Measurements from ENCODE around the gene TNIP2.
A peak's percentile ranks its signal among the peaks of the same experiment; 100 is the strongest.

TNIP2 gene

GRCh38 chr4:2754848-2755819, 1.0 kb downstream of the TNIP2 start:
- Histone ChIP-seq H3K4me1 (ENCODE audit: control insufficient read depth, insufficient read depth, low read length) (0 out of 2 replicates have a peak, but pooled peaks cover 1% of the 10 kb centered on the region), H3K9me3 (ENCODE audit: control insufficient read depth, insufficient read depth, low read length) (no peaks in the 10 kb centered on the region), H3K36me3 (ENCODE audit: control insufficient read depth, insufficient read depth, low read length) (no peaks in the 10 kb centered on the region), H3K27ac (ENCODE audit: low read length) (no peak overlapping the region), H3K4me3 (ENCODE audit: low read length) (peak overlapping the region; percentile 88; the same call in 1 of the 2 replicates), H3K27me3 (ENCODE audit: control insufficient read depth, insufficient read depth, low read length) (no peaks in the 10 kb centered on the region)
- DNase-seq (ENCODE audit: low read depth, low spot score): no peak
- WGBS (ENCODE audit: insufficient coverage, insufficient read length): no CpG with 5 or more reads among the region's 23 CpGs

GRCh38 chr4:2753436-2753835, 2.7 kb downstream of the TNIP2 start:
- Histone ChIP-seq H3K36me3 (ENCODE audit: control insufficient read depth, insufficient read depth, low read length) (no peaks in the 10 kb centered on the region), H3K9me3 (ENCODE audit: control insufficient read depth, insufficient read depth, low read length) (no peaks in the 10 kb centered on the region), H3K27ac (ENCODE audit: low read length) (no peak overlapping the region), H3K4me1 (ENCODE audit: control insufficient read depth, insufficient read depth, low read length) (0 out of 2 replicates have a peak, but pooled peaks cover 1% of the 10 kb centered on the region), H3K27me3 (ENCODE audit: control insufficient read depth, insufficient read depth, low read length) (no peaks in the 10 kb centered on the region), H3K4me3 (ENCODE audit: low read length) (no peak overlapping the region)
- DNase-seq (ENCODE audit: low read depth, low spot score): no peak
- no CpG with 5 or more reads among the region's 4 CpGs for WGBS (ENCODE audit: insufficient coverage, insufficient read length)

- DNase-seq (ENCODE audit: low read depth, low spot score): no peak
- Histone ChIP-seq H3K4me3 (ENCODE audit: low read length) (no peak overlapping the region), H3K4me1 (ENCODE audit: control insufficient read depth, insufficient read depth, low read length) (0 out of 2 replicates have a peak, but pooled peaks cover 1% of the 10 kb centered on the region), H3K27me3 (ENCODE audit: control insufficient read depth, insufficient read depth, low read length) (no peaks in the 10 kb centered on the region), H3K36me3 (ENCODE audit: control insufficient read depth, insufficient read depth, low read length) (peaks cover 14% of the 10 kb centered on the region), H3K9me3 (ENCODE audit: control insufficient read depth, insufficient read depth, low read length) (no peaks in the 10 kb centered on the region), H3K27ac (ENCODE audit: low read length) (no peak overlapping the region)
- no CpG with 5 or more reads among the region's 19 CpGs for WGBS (ENCODE audit: insufficient coverage, insufficient read length)
Measured at GRCh38 chr4:2750719-2751605, 5.2 kb downstream of the TNIP2 start.

- Histone ChIP-seq H3K4me1 (ENCODE audit: control insufficient read depth, insufficient read depth, low read length) (no peaks in the 10 kb centered on the region; the same call in 1 of the 2 replicates), H3K36me3 (ENCODE audit: control insufficient read depth, insufficient read depth, low read length) (peaks cover 23% of the 10 kb centered on the region), H3K27ac (ENCODE audit: low read length) (no peak overlapping the region), H3K9me3 (ENCODE audit: control insufficient read depth, insufficient read depth, low read length) (no peaks in the 10 kb centered on the region), H3K27me3 (ENCODE audit: control insufficient read depth, insufficient read depth, low read length) (no peaks in the 10 kb centered on the region), H3K4me3 (ENCODE audit: low read length) (no peak overlapping the region)
- no CpG with 5 or more reads among the region's 16 CpGs for WGBS (ENCODE audit: insufficient coverage, insufficient read length)
- DNase-seq (ENCODE audit: low read depth, low spot score): no peak
Measured at GRCh38 chr4:2746891-2747695, 9.0 kb downstream of the TNIP2 start.

GRCh38 chr4:2745981-2746806, 9.9 kb downstream of the TNIP2 start:
- Histone ChIP-seq H3K4me3 (ENCODE audit: low read length) (no peak overlapping the region), H3K4me1 (ENCODE audit: control insufficient read depth, insufficient read depth, low read length) (no peaks in the 10 kb centered on the region; the same call in 1 of the 2 replicates), H3K27me3 (ENCODE audit: control insufficient read depth, insufficient read depth, low read length) (no peaks in the 10 kb centered on the region), H3K27ac (ENCODE audit: low read length) (no peak overlapping the region), H3K36me3 (ENCODE audit: control insufficient read depth, insufficient read depth, low read length) (peaks cover 23% of the 10 kb centered on the region), H3K9me3 (ENCODE audit: control insufficient read depth, insufficient read depth, low read length) (no peaks in the 10 kb centered on the region)
- DNase-seq (ENCODE audit: low read depth, low spot score): no peak
- WGBS (ENCODE audit: insufficient coverage, insufficient read length): no CpG with 5 or more reads among the region's 21 CpGs

- H3K27me3 ChIP-seq (ENCODE audit: control insufficient read depth, insufficient read depth, low read length): no peaks in the 10 kb centered on the region
- no peak overlapping the region for H3K4me3 ChIP-seq (ENCODE audit: low read length)
- DNase-seq (ENCODE audit: low read depth, low spot score): no peak
- WGBS (ENCODE audit: insufficient coverage, insufficient read length): no CpG with 5 or more reads among the region's 5 CpGs
- H3K27ac ChIP-seq (ENCODE audit: low read length): no peak overlapping the region
- H3K4me1 ChIP-seq (ENCODE audit: control insufficient read depth, insufficient read depth, low read length): no peaks in the 10 kb centered on the region; the same call in 1 of the 2 replicates
- peaks cover 23% of the 10 kb centered on the region for H3K36me3 ChIP-seq (ENCODE audit: control insufficient read depth, insufficient read depth, low read length)
- H3K9me3 ChIP-seq (ENCODE audit: control insufficient read depth, insufficient read depth, low read length): no peaks in the 10 kb centered on the region
Measured at GRCh38 chr4:2745516-2745915, 10.6 kb downstream of the TNIP2 start.

- H3K4me1 ChIP-seq (ENCODE audit: control insufficient read depth, insufficient read depth, low read length): no peaks in the 10 kb centered on the region; the same call in 1 of the 2 replicates
- H3K36me3 ChIP-seq (ENCODE audit: control insufficient read depth, insufficient read depth, low read length): peaks cover 23% of the 10 kb centered on the region
- H3K4me3 ChIP-seq (ENCODE audit: low read length): no peak overlapping the region
- no peaks in the 10 kb centered on the region for H3K27me3 ChIP-seq (ENCODE audit: control insufficient read depth, insufficient read depth, low read length)
- DNase-seq (ENCODE audit: low read depth, low spot score): no peak
- WGBS (ENCODE audit: insufficient coverage, insufficient read length): no CpG with 5 or more reads among the region's 28 CpGs
- no peak overlapping the region for H3K27ac ChIP-seq (ENCODE audit: low read length)
- no peaks in the 10 kb centered on the region for H3K9me3 ChIP-seq (ENCODE audit: control insufficient read depth, insufficient read depth, low read length)
Measured at GRCh38 chr4:2744576-2745270, 11.4 kb downstream of the TNIP2 start.

- Histone ChIP-seq H3K27ac (ENCODE audit: low read length) (no peak overlapping the region), H3K4me1 (ENCODE audit: control insufficient read depth, insufficient read depth, low read length) (no peaks in the 10 kb centered on the region; the same call in 1 of the 2 replicates), H3K27me3 (ENCODE audit: control insufficient read depth, insufficient read depth, low read length) (no peaks in the 10 kb centered on the region), H3K36me3 (ENCODE audit: control insufficient read depth, insufficient read depth, low read length) (peaks cover 23% of the 10 kb centered on the region), H3K9me3 (ENCODE audit: control insufficient read depth, insufficient read depth, low read length) (no peaks in the 10 kb centered on the region), H3K4me3 (ENCODE audit: low read length) (no peak overlapping the region)
- no CpG with 5 or more reads among the region's 21 CpGs for WGBS (ENCODE audit: insufficient coverage, insufficient read length)
- DNase-seq (ENCODE audit: low read depth, low spot score): no peak
Measured at GRCh38 chr4:2743518-2744445, 12.4 kb downstream of the TNIP2 start.

All from iPS DF 6.9 (cell line).